ENCODE measurements around the gene AUTS2. TPM values are rescaled to one million over a fixed set of nuclear protein-coding genes. Genes with fewer than 3 reads are reported as not detected.

Gene AUTS2
- total RNA-seq, 2 donors from 2014 or later = 8.6 TPM

GRCh38 chr7:69882269-69882668 is 284.0 kb downstream of the AUTS2 start:
- no peak for TF ChIP-seq CTCF (IDR thresholded peaks at IDR 0.05)
- H3K9me3 ChIP-seq = no peaks in the 10 kb centered on the region
- H3K4me1 ChIP-seq = no peaks in the 10 kb centered on the region
- no peak for DNase-seq (ENCODE audit: low spot score)
- no peak overlapping the region for H3K4me3 ChIP-seq
- H3K27me3 ChIP-seq = no peaks in the 10 kb centered on the region
- H3K27ac ChIP-seq = no peak overlapping the region
- no peaks in the 10 kb centered on the region for H3K36me3 ChIP-seq

- H3K27ac ChIP-seq = no peak overlapping the region
- no peak overlapping the region for H3K4me3 ChIP-seq
- H3K9me3 ChIP-seq = no peaks in the 10 kb centered on the region
- H3K36me3 ChIP-seq = no peaks in the 10 kb centered on the region
- no peak for TF ChIP-seq CTCF (IDR thresholded peaks at IDR 0.05)
- H3K4me1 ChIP-seq = no peaks in the 10 kb centered on the region
- H3K27me3 ChIP-seq = no peaks in the 10 kb centered on the region
- DNase-seq (ENCODE audit: low spot score) = no peak
Observed at GRCh38 chr7:69883399-69883891, 285.2 kb downstream of the AUTS2 start.

GRCh38 chr7:69885431-69885830 is 287.2 kb downstream of the AUTS2 start:
- H3K36me3 ChIP-seq = no peaks in the 10 kb centered on the region
- no peaks in the 10 kb centered on the region for H3K4me1 ChIP-seq
- H3K9me3 ChIP-seq = no peaks in the 10 kb centered on the region
- no peak for DNase-seq (ENCODE audit: low spot score)
- no peak overlapping the region for H3K4me3 ChIP-seq
- TF ChIP-seq CTCF (IDR thresholded peaks at IDR 0.05) = no peak
- no peak overlapping the region for H3K27ac ChIP-seq
- no peaks in the 10 kb centered on the region for H3K27me3 ChIP-seq

GRCh38 chr7:69889338-69889975 is 291.2 kb downstream of the AUTS2 start:
- no peak for DNase-seq (ENCODE audit: low spot score)
- TF ChIP-seq CTCF (IDR thresholded peaks at IDR 0.05) = no peak
- Histone ChIP-seq H3K4me3 (no peak overlapping the region), H3K4me1 (no peaks in the 10 kb centered on the region), H3K27me3 (no peaks in the 10 kb centered on the region), H3K27ac (no peak overlapping the region), H3K36me3 (no peaks in the 10 kb centered on the region), H3K9me3 (no peaks in the 10 kb centered on the region)

- Histone ChIP-seq H3K27me3 (no peaks in the 10 kb centered on the region), H3K4me3 (no peak overlapping the region), H3K9me3 (no peaks in the 10 kb centered on the region), H3K27ac (no peak overlapping the region), H3K36me3 (no peaks in the 10 kb centered on the region), H3K4me1 (no peaks in the 10 kb centered on the region)
- DNase-seq (ENCODE audit: low spot score) = no peak
- no peak for TF ChIP-seq CTCF (IDR thresholded peaks at IDR 0.05)
Observed at GRCh38 chr7:69889976-69890351, 291.7 kb downstream of the AUTS2 start.

- no peak for DNase-seq (ENCODE audit: low spot score)
- no peaks in the 10 kb centered on the region for H3K9me3 ChIP-seq
- no peaks in the 10 kb centered on the region for H3K27me3 ChIP-seq
- H3K27ac ChIP-seq = no peak overlapping the region
- H3K4me1 ChIP-seq = no peaks in the 10 kb centered on the region
- TF ChIP-seq CTCF (IDR thresholded peaks at IDR 0.05) = no peak
- no peak overlapping the region for H3K4me3 ChIP-seq
- H3K36me3 ChIP-seq = no peaks in the 10 kb centered on the region
Observed at GRCh38 chr7:69892790-69893189, 294.5 kb downstream of the AUTS2 start.

Data from right atrium auricular region (tissue), 2 donors.